ENCODE data around the gene AKT1S1. TPM values are rescaled to one million over a fixed set of nuclear protein-coding genes. Genes with fewer than 3 reads are reported as not detected.

AKT1S1 gene
- total and polyA plus RNA-seq, 8 donors = 24.7 to 42.9 (median 32.8) TPM

GRCh38 chr19:49829721-49830120, 47.4 kb downstream of the AKT1S1 start:
- DNase-seq = no peak
- TF ChIP-seq CTCF (IDR thresholded peaks at IDR 0.05) = no peak
- no peak for ATAC-seq
- H3K27ac ChIP-seq = no peak overlapping the region
- no peak overlapping the region for H3K4me3 ChIP-seq
- no peaks in the 10 kb centered on the region for H3K9me3 ChIP-seq
- peaks cover 0 to 83% of the 10 kb centered on the region in 2 donors for H3K36me3 ChIP-seq
- peaks cover 0 to 26% of the 10 kb centered on the region in 2 donors for H3K4me1 ChIP-seq
- H3K27me3 ChIP-seq = no peaks in the 10 kb centered on the region
- intact Hi-C loops (cut with DNase I) = no loop called here

GRCh38 chr19:49829200-49829599, 48.0 kb downstream of the AKT1S1 start:
- no peak for TF ChIP-seq CTCF (IDR thresholded peaks at IDR 0.05)
- Histone ChIP-seq H3K9me3 (no peaks in the 10 kb centered on the region), H3K27ac (no peak overlapping the region), H3K27me3 (no peaks in the 10 kb centered on the region), H3K36me3 (peaks cover 0 to 83% of the 10 kb centered on the region in 2 donors), H3K4me3 (no peak overlapping the region), H3K4me1 (peaks cover 0 to 26% of the 10 kb centered on the region in 2 donors)
- no peak for ATAC-seq
- intact Hi-C loops (cut with DNase I) = no loop called here
- DNase-seq = no peak

- intact Hi-C loops (cut with DNase I) = no loop called here
- Histone ChIP-seq H3K4me3 (no peak overlapping the region), H3K36me3 (peaks cover 0 to 78% of the 10 kb centered on the region in 2 donors), H3K27ac (no peak overlapping the region), H3K9me3 (no peaks in the 10 kb centered on the region), H3K27me3 (no peaks in the 10 kb centered on the region), H3K4me1 (peaks cover 0 to 13% of the 10 kb centered on the region in 2 donors)
- DNase-seq = no peak
- ATAC-seq = no peak
- no peak for TF ChIP-seq CTCF (IDR thresholded peaks at IDR 0.05)
Measured at GRCh38 chr19:49827034-49827433, 50.1 kb downstream of the AKT1S1 start.

- Histone ChIP-seq H3K4me3 (no peak overlapping the region), H3K36me3 (peaks cover 0 to 57% of the 10 kb centered on the region in 2 donors), H3K27ac (no peak overlapping the region), H3K4me1 (peaks cover under 1 to 16% of the 10 kb centered on the region in 2 donors), H3K27me3 (no peaks in the 10 kb centered on the region), H3K9me3 (no peaks in the 10 kb centered on the region)
- ATAC-seq (no peak), DNase-seq (no peak)
- no peak for TF ChIP-seq CTCF (IDR thresholded peaks at IDR 0.05)
- intact Hi-C loops (cut with DNase I) = no loop called here
Measured at GRCh38 chr19:49824662-49825061, 52.5 kb downstream of the AKT1S1 start.

GRCh38 chr19:49823472-49823871, 53.7 kb downstream of the AKT1S1 start:
- TF ChIP-seq CTCF (IDR thresholded peaks at IDR 0.05) = no peak
- no peak for ATAC-seq

More at GRCh38 chr19:49823472-49823871, 53.7 kb downstream of the AKT1S1 start:
- peaks cover 0 to 45% of the 10 kb centered on the region in 2 donors for H3K36me3 ChIP-seq
- no peaks in the 10 kb centered on the region for H3K27me3 ChIP-seq
- peaks cover 8 to 26% of the 10 kb centered on the region in 2 donors for H3K4me1 ChIP-seq
- DNase-seq = no peak
- no peak overlapping the region for H3K27ac ChIP-seq
- intact Hi-C loops (cut with DNase I) = no loop called here
- no peaks in the 10 kb centered on the region for H3K9me3 ChIP-seq
- H3K4me3 ChIP-seq = no peak overlapping the region

Measured in left lung (tissue), 10 donors.